ENCODE results near the gene NHSL1. TPM values are rescaled to one million over a fixed set of nuclear protein-coding genes. Genes with fewer than 3 reads are reported as not detected.

The NHSL1 gene
- total RNA-seq, 2 donors from 2014 or later: 16.3 to 17.5 TPM

- no peaks in the 10 kb centered on the region for H3K27me3 ChIP-seq (ENCODE audit: control insufficient read depth, insufficient read depth, low read length, poor library complexity, severe bottlenecking)
- H3K9ac ChIP-seq (ENCODE audit: extremely low read depth, low read length, poor library complexity, severe bottlenecking): no peak overlapping the region
- peak overlapping the region; percentile 89 for H3K27ac ChIP-seq (ENCODE audit: low read depth, low read length)
- DNase-seq: no peak
- H3K36me3 ChIP-seq (ENCODE audit: control insufficient read depth, insufficient read depth, low read length): no peaks in the 10 kb centered on the region
- WGBS, 2 experiments (ENCODE audit: insufficient coverage in 1 of 2, insufficient read length in 1 of 2): 80% methylated on average over 3 of the region's 3 CpGs; no CpG with 5 or more reads in 1 of the 2 experiments
- H3K9me3 Mint-ChIP-seq: no peaks in the 10 kb centered on the region
- no peaks in the 10 kb centered on the region for H3K27me3 Mint-ChIP-seq (ENCODE audit: insufficient read depth)
- H3K36me3 Mint-ChIP-seq (ENCODE audit: low read depth): peaks cover 6% of the 10 kb centered on the region
- no peak for TF ChIP-seq CTCF (conservative IDR thresholded peaks at IDR 0.05)
- peaks cover 31% of the 10 kb centered on the region for H3K4me1 Mint-ChIP-seq
- H3K4me3 Mint-ChIP-seq: no peak overlapping the region
- peak overlapping the region; percentile 71 for H3K4me3 ChIP-seq (ENCODE audit: low read length)
- H3K27ac Mint-ChIP-seq: peak overlapping the region; percentile 66
- H3K9me3 ChIP-seq (ENCODE audit: control insufficient read depth, low read length): no peaks in the 10 kb centered on the region
- peaks cover 4% of the 10 kb centered on the region for H3K4me1 ChIP-seq (ENCODE audit: control insufficient read depth, insufficient read depth, low read length)
These were observed 528 bp downstream of the NHSL1 start for GRCh38 chr6:138498629-138499302.

- H3K36me3 Mint-ChIP-seq (ENCODE audit: low read depth): peaks cover 6% of the 10 kb centered on the region
- H3K4me3 ChIP-seq (ENCODE audit: low read length): no peak overlapping the region
- H3K9ac ChIP-seq (ENCODE audit: extremely low read depth, low read length, poor library complexity, severe bottlenecking): no peak overlapping the region
- H3K27me3 Mint-ChIP-seq (ENCODE audit: insufficient read depth): no peaks in the 10 kb centered on the region
- H3K9me3 Mint-ChIP-seq: no peaks in the 10 kb centered on the region
- peaks cover 4% of the 10 kb centered on the region for H3K4me1 ChIP-seq (ENCODE audit: control insufficient read depth, insufficient read depth, low read length)
- no peak for TF ChIP-seq CTCF (conservative IDR thresholded peaks at IDR 0.05)
- H3K27me3 ChIP-seq (ENCODE audit: control insufficient read depth, insufficient read depth, low read length, poor library complexity, severe bottlenecking): no peaks in the 10 kb centered on the region
- DNase-seq: no peak
- H3K4me1 Mint-ChIP-seq: peaks cover 40% of the 10 kb centered on the region
- H3K27ac ChIP-seq (ENCODE audit: low read depth, low read length): no peak overlapping the region
- WGBS, 2 experiments (ENCODE audit: insufficient coverage in 1 of 2, insufficient read length in 1 of 2): 91 to 95% methylated on average over 1 to 2 of the region's 2 CpGs
- H3K4me3 Mint-ChIP-seq: no peak overlapping the region
- H3K27ac Mint-ChIP-seq: no peak overlapping the region
- H3K36me3 ChIP-seq (ENCODE audit: control insufficient read depth, insufficient read depth, low read length): no peaks in the 10 kb centered on the region
- no peaks in the 10 kb centered on the region for H3K9me3 ChIP-seq (ENCODE audit: control insufficient read depth, low read length)
These were observed 2.0 kb downstream of the NHSL1 start for GRCh38 chr6:138497286-138497685.

- peaks cover 38% of the 10 kb centered on the region for H3K4me1 Mint-ChIP-seq
- Histone ChIP-seq H3K27me3 (ENCODE audit: control insufficient read depth, insufficient read depth, low read length, poor library complexity, severe bottlenecking) (no peaks in the 10 kb centered on the region), H3K9ac (ENCODE audit: extremely low read depth, low read length, poor library complexity, severe bottlenecking) (no peak overlapping the region), H3K4me3 (ENCODE audit: low read length) (no peak overlapping the region), H3K36me3 (ENCODE audit: control insufficient read depth, insufficient read depth, low read length) (peaks cover under 1% of the 10 kb centered on the region), H3K27ac (ENCODE audit: low read depth, low read length) (peak overlapping the region; percentile 74), H3K4me1 (ENCODE audit: control insufficient read depth, insufficient read depth, low read length) (no peaks in the 10 kb centered on the region), H3K9me3 (ENCODE audit: control insufficient read depth, low read length) (no peaks in the 10 kb centered on the region)
- no peak overlapping the region for H3K4me3 Mint-ChIP-seq
- H3K27me3 Mint-ChIP-seq (ENCODE audit: insufficient read depth): no peaks in the 10 kb centered on the region
- H3K9me3 Mint-ChIP-seq: no peaks in the 10 kb centered on the region
- peaks cover 6% of the 10 kb centered on the region for H3K36me3 Mint-ChIP-seq (ENCODE audit: low read depth)
- H3K27ac Mint-ChIP-seq: no peak overlapping the region
- TF ChIP-seq CTCF (conservative IDR thresholded peaks at IDR 0.05): no peak
- no peak for DNase-seq
These were observed 5.0 kb downstream of the NHSL1 start for GRCh38 chr6:138494312-138494711.
